H1 (cell line): Measurements from ENCODE around the gene AIFM1. TPM values are rescaled to one million over a fixed set of nuclear protein-coding genes. Genes with fewer than 3 reads are reported as not detected.

Source experiments
- EP300 ChIP-seq, 2 experiments: IDR thresholded peaks; 1 replicate in 1 of 2; 2 replicates in 1 of 2; pipeline ENCODE4 v1.6.1; 2011 to 2012; ENCODE audit warnings: low read depth in 2 of 2, low read length in 2 of 2, mild to moderate bottlenecking in 2 of 2, borderline replicate concordance in 1 of 2, inconsistent platforms in 1 of 2, moderate library complexity in 1 of 2
- KDM4A ChIP-seq: IDR thresholded peaks from one replicate; pipeline ENCODE4 v1.7.1; 2012; ENCODE audit warnings: low read depth, mild to moderate bottlenecking, moderate library complexity, low read length, inconsistent platforms; ENCODE audit not compliant: severe bottlenecking
- NRF1 ChIP-seq: IDR thresholded peaks from 2 replicates; pipeline ENCODE4 v1.6.1; 2011; ENCODE audit warnings: mild to moderate bottlenecking, low read depth, low read length, improper control_type of control experiment
- POLR2A ChIP-seq, 2 experiments: IDR thresholded peaks; 1 replicate in 1 of 2; 2 replicates in 1 of 2; pipeline ENCODE4 v1.6.1; 2011; ENCODE audit warnings: low read depth in 2 of 2, low read length in 2 of 2, mild to moderate bottlenecking in 2 of 2; ENCODE audit errors: control extremely low read depth in 1 of 2
- TEAD4 ChIP-seq: IDR thresholded peaks from 2 replicates; pipeline ENCODE4 v1.6.1; 2012; ENCODE audit warnings: low read depth, low read length, inconsistent platforms, mixed read lengths
- ZNF274 ChIP-seq: IDR thresholded peaks from 2 replicates; pipeline ENCODE4 v1.7.0; 2012; ENCODE audit warnings: low read length, borderline replicate concordance; ENCODE audit errors: extremely low read depth
- polyA plus RNA-seq, 7 experiments: library from polyadenylated mRNA; depleted of rRNA in 3 of 7; stranded (reverse) in 5 of 7; unstranded in 2 of 7; fragments of >200 nt in 5 of 7; fragments of 200-250 nt in 2 of 7; gene quantifications; 1 replicate in 5 of 7; 2 replicates in 1 of 7; 4 replicates in 1 of 7; pipeline versions ENCODE4 v1.2.1 to v1.2.3, GENCODE V29; 2011 to 2013; ENCODE audit warnings: missing spikeins in 2 of 7, mixed read lengths in 2 of 7
- total RNA-seq: library from RNA; stranded (reverse); fragmentation: NEBNext Ultra II Directional; extraction: Animal tissue kit (Norgen Biotek cat#: 25700); gene quantifications from 2 replicates; pipeline ENCODE4 v1.2.1, GENCODE V29; 2021

The AIFM1 gene
- total and polyA plus RNA-seq, 2 of the 8 experiments (the other 6 are each of a cell fraction or from before 2014, with no cell fraction given) = 34.1 to 55.4 TPM

DNA sequence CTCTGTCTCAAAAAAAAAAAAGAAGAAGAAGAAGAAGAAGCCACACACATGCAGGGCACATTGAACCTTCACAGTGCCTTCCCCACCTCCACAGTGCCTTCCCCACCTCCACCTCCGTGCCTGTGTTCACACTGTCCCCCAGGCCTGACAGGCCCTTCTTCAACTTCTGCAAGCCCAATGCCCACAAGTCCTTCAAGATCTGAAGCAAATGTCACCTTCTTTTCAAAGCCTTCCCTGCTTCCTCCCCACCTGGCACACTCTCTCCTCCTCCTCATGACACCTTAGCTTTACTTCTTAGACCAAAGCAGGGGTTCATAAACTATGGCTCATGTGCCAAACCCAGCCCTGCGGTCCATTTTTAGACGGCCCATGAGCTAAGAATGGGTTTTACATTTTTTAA, 75.3 kb downstream of the AIFM1 start (continued):
- no peak for TF ChIP-seq NRF1
- TF ChIP-seq TEAD4 = no peak
- no peak for TF ChIP-seq EP300 (IDR thresholded peaks at IDR 0.05; ENCODE audit: borderline replicate concordance in 1 of 2, low read depth in 2 of 2, low read length in 2 of 2)
- TF ChIP-seq KDM4A = no peak
- TF ChIP-seq POLR2A (IDR thresholded peaks at IDR 0.05; ENCODE audit: control extremely low read depth in 1 of 2, low read depth in 2 of 2, low read length in 2 of 2) = no peak
- TF ChIP-seq ZNF274 = no peak
